HepG2 (cell line): Measurements from ENCODE around the gene CCL27. TPM values are rescaled to one million over a fixed set of nuclear protein-coding genes. Genes with fewer than 3 reads are reported as not detected.

Source experiments
- ATAC-seq: fragments of 200-7000 bp; cut with Tn5 transposase; 3 replicates; pipeline ENCODE4 v1.9.1; 2020; ENCODE audit warnings: mild to moderate bottlenecking, moderate library complexity
- BruUV-seq: library from RNA; stranded (reverse); fragments of 400-500 nt; replicated peaks from 2 replicates; lab custom pipeline; 2021; lab: Mats Ljungman, UMichigan
- CTCF ChIA-PET: fragments of 300-600 bp; formaldehyde crosslinking; extraction: SDS; loops from one replicate; lab custom pipeline; 2021; ENCODE audit warnings: low total read pairs, inconsistent platforms, low intra/inter-chr PET ratio; lab: Yijun Ruan, JAX
- POLR2A ChIA-PET: fragments of 350-600 bp; sonication (Branson Sonifier 250); formaldehyde crosslinking; loops from one replicate; lab custom pipeline; 2020; ENCODE audit warnings: antibody characterized with exemption, inconsistent platforms; lab: Yijun Ruan, JAX
- DNase-seq: peaks from one replicate; pipeline ENCODE4 v3.0.0-alpha.2; 2015; ENCODE audit warnings: low spot score
- FAIRE-seq: peaks from 3 replicates; lab custom pipeline; 2011; peaks lifted over from hg19 to GRCh38; lab: Jason Lieb, UNC
- H2AFZ ChIP-seq: one replicate; pipeline ENCODE4 v1.6.1; 2011; ENCODE audit warnings: low read length, inconsistent platforms
- H3K27ac ChIP-seq: fragments of 300-600 bp; 3 replicates; pipeline ENCODE4 v1.8.0; 2011; ENCODE audit warnings: mixed run types, mild to moderate bottlenecking, mixed read lengths, low read length, inconsistent platforms; ENCODE audit not compliant: insufficient read depth; ENCODE audit errors: extremely low read length
- H3K27me3 ChIP-seq, 2 experiments: fragments of 200-600 bp in 1 of 2; 2 replicates in 1 of 2; 3 replicates in 1 of 2; pipeline versions ENCODE4 v1.6.0 to v1.8.0; 2011; ENCODE audit warnings: low read length in 2 of 2, mild to moderate bottlenecking in 2 of 2, moderate library complexity in 2 of 2, inconsistent platforms in 1 of 2; ENCODE audit not compliant: insufficient read depth in 2 of 2, control insufficient read depth in 1 of 2
- H3K36me3 ChIP-seq, 2 experiments: fragments of 200-600 bp in 1 of 2; replicated peaks in 1 of 2; 2 replicates in 1 of 2; 3 replicates in 1 of 2; pipeline versions ENCODE4 v1.5.1 to v1.8.0; 2011; ENCODE audit warnings: low read length in 2 of 2, inconsistent platforms in 1 of 2; ENCODE audit not compliant: insufficient read depth in 2 of 2, control insufficient read depth in 1 of 2
- H3K4me1 ChIP-seq: 2 replicates; pipeline ENCODE4 v1.5.1; 2012; ENCODE audit warnings: low read length, inconsistent platforms; ENCODE audit not compliant: insufficient read depth
- H3K4me2 ChIP-seq: 2 replicates; pipeline ENCODE4 v1.6.0; 2011; ENCODE audit warnings: low read depth, low read length, inconsistent platforms
- H3K4me3 ChIP-seq, 3 experiments: fragments of 200-600 bp in 1 of 3; sonication (generic), shearing (Covaris generic) in 1 of 3; replicated peaks in 1 of 3; 2 replicates each; pipeline ENCODE4 v1.5.1; 2011 to 2016; ENCODE audit warnings: low read length in 3 of 3, inconsistent platforms in 2 of 3, low read depth in 2 of 3, mild to moderate bottlenecking in 2 of 3, control low read depth in 1 of 3, mixed read lengths in 1 of 3; ENCODE audit not compliant: insufficient read depth in 1 of 3
- H3K79me2 ChIP-seq: one replicate; pipeline ENCODE4 v1.6.1; 2011; ENCODE audit warnings: low read length, inconsistent platforms; ENCODE audit not compliant: insufficient read depth
- H3K9ac ChIP-seq: 2 replicates; pipeline ENCODE4 v1.6.0; 2011; ENCODE audit warnings: mild to moderate bottlenecking, low read depth, low read length, inconsistent platforms; ENCODE audit not compliant: insufficient read depth
- H3K9me3 ChIP-seq: 2 replicates; pipeline ENCODE4 v1.5.1; 2012; ENCODE audit warnings: mild to moderate bottlenecking, low read length
- H4K20me1 ChIP-seq: 2 replicates; pipeline ENCODE4 v1.6.0; 2011; ENCODE audit warnings: inconsistent platforms, mild to moderate bottlenecking, low read length, moderate library complexity; ENCODE audit not compliant: insufficient read depth
- ATAD3A ChIP-seq: sonication (generic); formaldehyde crosslinking; IDR thresholded peaks from 2 replicates; pipeline ENCODE4 v1.4.0; 2020; ENCODE audit warnings: missing genetic modification reagents
- CHD4 ChIP-seq: fragments of 200-600 bp; sonication (generic); IDR thresholded peaks from 2 replicates; pipeline ENCODE4 v1.7.0; 2017; ENCODE audit warnings: mild to moderate bottlenecking, low read length, borderline replicate concordance
- FOXP1 ChIP-seq, 2 experiments: fragments of 450-650 bp in 1 of 2; IDR thresholded peaks; 2 replicates each; pipeline ENCODE4 v1.6.1; 2017 to 2018; ENCODE audit warnings: antibody characterized with exemption in 1 of 2
- GMEB1 ChIP-seq: sonication (generic); formaldehyde crosslinking; IDR thresholded peaks from 2 replicates; pipeline ENCODE4 v1.5.1; 2020; ENCODE audit warnings: missing genetic modification reagents, mild to moderate bottlenecking, borderline replicate concordance
- GMEB2 ChIP-seq: IDR thresholded peaks from 2 replicates; pipeline ENCODE4 v1.6.1; 2016; ENCODE audit warnings: missing biosample characterization, missing genetic modification reagents, low read depth
- HOMEZ ChIP-seq: IDR thresholded peaks from 2 replicates; pipeline ENCODE4 v1.6.1; 2016; ENCODE audit warnings: low read depth
- KDM5A ChIP-seq: fragments of 200-600 bp; sonication (generic); IDR thresholded peaks from 2 replicates; pipeline ENCODE4 v1.7.0; 2018; ENCODE audit warnings: antibody characterized with exemption, mild to moderate bottlenecking, low read length, borderline replicate concordance
- KLF13 ChIP-seq: sonication (generic); formaldehyde crosslinking; IDR thresholded peaks from 2 replicates; pipeline ENCODE4 v1.4.0; 2020; ENCODE audit warnings: mild to moderate bottlenecking, missing genetic modification reagents
- NCOA1 ChIP-seq: sonication (generic); formaldehyde crosslinking; IDR thresholded peaks from 2 replicates; pipeline ENCODE4 v1.9.0; 2021; ENCODE audit warnings: missing genetic modification reagents
- PAF1 ChIP-seq: IDR thresholded peaks from 2 replicates; pipeline ENCODE4 v1.6.1; 2016; ENCODE audit warnings: missing genetic modification reagents, missing compliant biosample characterization
- RBFOX2 ChIP-seq: fragments of 200-400 bp; formaldehyde crosslinking; IDR thresholded peaks from 2 replicates; pipeline ENCODE4 v1.6.1; 2017; ENCODE audit warnings: low read depth, mild to moderate bottlenecking, low read length
- XRCC5 ChIP-seq: fragments of 200-400 bp; formaldehyde crosslinking; optimal IDR thresholded peaks from 2 replicates; pipeline ENCODE3; 2017; ENCODE audit warnings: mild to moderate bottlenecking, low read length
- ZNF136 ChIP-seq: sonication (generic); formaldehyde crosslinking; IDR thresholded peaks from 2 replicates; pipeline ENCODE4 v1.8.1; 2022; ENCODE audit warnings: low read depth, mild to moderate bottlenecking, moderate library complexity, missing genetic modification reagents
- ZNF367 ChIP-seq: sonication (generic); formaldehyde crosslinking; IDR thresholded peaks from 2 replicates; pipeline ENCODE4 v1.4.0; 2020; ENCODE audit warnings: missing genetic modification reagents, borderline replicate concordance
- WGBS: methylation state at CpG from one replicate; pipeline ENCODE4 v1.1.6; 2017; ENCODE audit warnings: low lambda C conversion rate; 5-methylcytosine and 5-hydroxymethylcytosine counted together
- in situ Hi-C: cut with HindIII; loops from 2 replicates; pipeline ENCODE4 v1.10.0; 2017; ENCODE audit warnings: low pct_unique_long_range_greater_than_20kb; ENCODE audit not compliant: extremely low pct_ligation_motif_present
- intact Hi-C: fragments of 100-400 bp; cut with micrococcal nuclease; formaldehyde crosslinking; loops from one replicate; pipeline ENCODE4 v1.10.0; 2022; ENCODE audit not compliant: unreplicated experiment
- polyA plus RNA-seq, 8 experiments: library from polyadenylated mRNA; depleted of rRNA in 3 of 8; stranded (reverse) in 7 of 8; unstranded in 1 of 8; fragments of >200 nt; fragmentation: Illumina TruSeq in 4 of 8; extraction: Trizol in 4 of 8; gene quantifications; 2 replicates each; pipeline versions ENCODE4 v1.2.1 to v1.2.3, GENCODE V29; 2011 to 2016; ENCODE audit warnings: low read depth in 4 of 8, missing spikeins in 1 of 8, mixed read lengths in 1 of 8; ENCODE audit not compliant: insufficient read depth in 1 of 8
- total RNA-seq, 5 experiments: library from RNA; depleted of rRNA; stranded (reverse); fragments of >200 nt; fragmentation: Illumina TruSeq; extraction: Trizol; gene quantifications; 2 replicates each; pipeline ENCODE4 v1.2.3, GENCODE V29; 2016; ENCODE audit warnings: low read depth in 1 of 5

CCL27 gene
- total and polyA plus RNA-seq, 2 of the 13 experiments (the other 11 are each of a cell fraction or from before 2014, with no cell fraction given), result not detected

- TF ChIP-seq GMEB2 (CRISPR knock-in tag), result no peak
- no peak for TF ChIP-seq ZNF367 (CRISPR knock-in tag)
- no peak for TF ChIP-seq FOXP1 (IDR thresholded peaks at IDR 0.05)
- TF ChIP-seq FOXP1 (CRISPR knock-in tag; IDR thresholded peaks at IDR 0.05), result no peak
- no peak for TF ChIP-seq CHD4
- no peak for TF ChIP-seq PAF1 (CRISPR knock-in tag)
- no peak for TF ChIP-seq NCOA1 (CRISPR knock-in tag)
- no peak for TF ChIP-seq RBFOX2
- TF ChIP-seq KLF13 (CRISPR knock-in tag), result no peak
- TF ChIP-seq GMEB1, result no peak
Measured at GRCh38 chr9:34656992-34657391, 5.5 kb downstream of the CCL27 start (continued).

- H3K4me3 ChIP-seq, result no peak overlapping the region
- CTCF ChIA-PET, result no interaction called here
- no peak for TF ChIP-seq ATAD3A (CRISPR knock-in tag)
- no peak for TF ChIP-seq ZNF136
- TF ChIP-seq XRCC5, result no peak
- no peak for TF ChIP-seq KDM5A
- no peak for TF ChIP-seq HOMEZ (CRISPR knock-in tag)
Measured at GRCh38 chr9:34655394-34655793, 7.1 kb downstream of the CCL27 start.

More at GRCh38 chr9:34655394-34655793, 7.1 kb downstream of the CCL27 start:
- no peak for DNase-seq
- H3K4me2 ChIP-seq, result no peak overlapping the region
- no peak for ATAC-seq
- no TSS peak for BruUV-seq
- H3K79me2 ChIP-seq, result no peaks in the 10 kb centered on the region
- H2AFZ ChIP-seq, result no peak overlapping the region
- 19% methylated on average over 5 of the region's 5 CpGs for WGBS
- H3K36me3 ChIP-seq, result no peaks in the 10 kb centered on the region
- POLR2A ChIA-PET, result interaction anchor here (2.3 kb wide), 1 partner anchor 10 kb away, joined by 14 read pairs; the partner anchor contains the start of gene GALT
- peaks cover 36% of the 10 kb centered on the region for H3K4me1 ChIP-seq
- no peaks in the 10 kb centered on the region; a peak in 3 of 5 replicates for H3K27me3 ChIP-seq
- no peak for FAIRE-seq
- no peaks in the 10 kb centered on the region for H3K9me3 ChIP-seq
- no peaks in the 10 kb centered on the region for H4K20me1 ChIP-seq
- in situ Hi-C loops, result no loop called here
- intact Hi-C loops, result no loop called here
- no peak overlapping the region for H3K9ac ChIP-seq
- no peak overlapping the region for H3K27ac ChIP-seq
